GM12864 (cell line): ENCODE measurements around the gene IFT25.

Experiments used
- DNase-seq: peaks from one replicate; pipeline ENCODE4 v3.0.0-alpha.2; 2011; ENCODE audit warnings: low read depth
- H3K4me3 ChIP-seq: 2 replicates; pipeline ENCODE4 v1.5.1; 2011; ENCODE audit warnings: mild to moderate bottlenecking, low read depth, low read length, control low read depth
- CTCF ChIP-seq: IDR thresholded peaks from 2 replicates; pipeline ENCODE4 v1.5.1; 2011; ENCODE audit warnings: low read depth, mild to moderate bottlenecking, moderate library complexity, low read length, control low read depth, inconsistent platforms; ENCODE audit errors: missing control alignments

IFT25 gene

GRCh38 chr1:53909946-53910345 lies 35.6 kb downstream of the IFT25 start:
- DNase-seq, result no peak
- H3K4me3 ChIP-seq, result no peak overlapping the region
- no peak for TF ChIP-seq CTCF

- H3K4me3 ChIP-seq, result no peak overlapping the region
- DNase-seq, result no peak
- TF ChIP-seq CTCF, result no peak
Measured at GRCh38 chr1:53906121-53906520, 39.4 kb downstream of the IFT25 start.

- DNase-seq, result no peak
- no peak for TF ChIP-seq CTCF
- no peak overlapping the region for H3K4me3 ChIP-seq
Measured at GRCh38 chr1:53905509-53905908, 40.0 kb downstream of the IFT25 start.

GRCh38 chr1:53902235-53903138 lies 43.0 kb downstream of the IFT25 start:
- TF ChIP-seq CTCF, result no peak
- DNase-seq, result no peak
- H3K4me3 ChIP-seq, result no peak overlapping the region

GRCh38 chr1:53899708-53900107 lies 45.8 kb downstream of the IFT25 start:
- H3K4me3 ChIP-seq, result no peak overlapping the region
- TF ChIP-seq CTCF, result no peak
- DNase-seq, result no peak

- no peak overlapping the region for H3K4me3 ChIP-seq
Measured at GRCh38 chr1:53899206-53899628, 46.3 kb downstream of the IFT25 start.

More at GRCh38 chr1:53899206-53899628, 46.3 kb downstream of the IFT25 start:
- DNase-seq, result no peak
- no peak for TF ChIP-seq CTCF
